CD4-positive, alpha-beta T cell treated with Interleukin-6 at 100 ng/mL for 8 hours (primary cell): ENCODE measurements around the gene SEPTIN1.

Experiments
- DNase-seq: peaks from one replicate; pipeline ENCODE4 v3.0.0-alpha.2; 2020; ENCODE audit warnings: mixed read lengths, low spot score

SEPTIN1 gene

GRCh38 chr16:30377050-30377811 is 5.1 kb downstream of the SEPTIN1 start:
- no peak for DNase-seq

- DNase-seq: no peak
Measured at GRCh38 chr16:30376461-30376902, 5.9 kb downstream of the SEPTIN1 start.

GRCh38 chr16:30375864-30376263 is 6.5 kb downstream of the SEPTIN1 start:
- no peak for DNase-seq

GRCh38 chr16:30374538-30374937 is 7.8 kb downstream of the SEPTIN1 start, which contains the start of gene MYL11:
Gene MYL11 (plus strand): TSS chr16:30374802. CDS start chr16:30374858, 56 bp downstream.
- no peak for DNase-seq

- no peak for DNase-seq
Measured at GRCh38 chr16:30372725-30373124, 9.6 kb downstream of the SEPTIN1 start.

- DNase-seq: no peak
Measured at GRCh38 chr16:30372038-30372712, 10.2 kb downstream of the SEPTIN1 start.

- no peak for DNase-seq
Measured at GRCh38 chr16:30371248-30371816, 11.0 kb downstream of the SEPTIN1 start.

- peak; percentile 99 for DNase-seq
Measured at GRCh38 chr16:30370456-30371247, 11.7 kb downstream of the SEPTIN1 start, which contains the start of gene TBC1D10B. Gene TBC1D10B (minus strand): TSS chr16:30370494. CDS start chr16:30370183, 311 bp downstream.

GRCh38 chr16:30369938-30370455 is 12.4 kb downstream of the SEPTIN1 start:
- DNase-seq: no peak

GRCh38 chr16:30369091-30369937 is 13.0 kb downstream of the SEPTIN1 start:
- no peak for DNase-seq

GRCh38 chr16:30368792-30369090 is 13.6 kb downstream of the SEPTIN1 start:
- no peak for DNase-seq

- DNase-seq: no peak
Measured at GRCh38 chr16:30368122-30368791, 14.1 kb downstream of the SEPTIN1 start.

- DNase-seq: no peak
Measured at GRCh38 chr16:30367349-30368009, 14.9 kb downstream of the SEPTIN1 start.

- DNase-seq: no peak
Measured at GRCh38 chr16:30366511-30366910, 15.8 kb downstream of the SEPTIN1 start.

GRCh38 chr16:30365200-30365599 is 17.2 kb downstream of the SEPTIN1 start:
- no peak for DNase-seq

GRCh38 chr16:30361180-30361579 is 21.2 kb downstream of the SEPTIN1 start:
- no peak for DNase-seq

- no peak for DNase-seq
Measured at GRCh38 chr16:30359871-30360170, 22.5 kb downstream of the SEPTIN1 start.

- DNase-seq: no peak
Measured at GRCh38 chr16:30358990-30359870, 23.1 kb downstream of the SEPTIN1 start.

GRCh38 chr16:30358577-30358936 is 23.8 kb downstream of the SEPTIN1 start:
- no peak for DNase-seq
